C4-2B (cell line): Measurements from ENCODE around the gene UBE2D1.
A peak's percentile ranks its signal among the peaks of the same experiment; 100 is the strongest.

Experiments used
- H3K27ac ChIP-seq: fragments of 450-650 bp; 2 replicates; pipeline ENCODE4 v1.5.1; 2017
- ZFX ChIP-seq: fragments of 450-650 bp; IDR thresholded peaks from 2 replicates; pipeline ENCODE4 v1.6.1; 2017
- TF ChIP-seq, protein P1 (sequence below): fragments of 450-650 bp; conservative IDR thresholded peaks from 2 replicates; pipeline ENCODE4 v1.5.1; 2017; ENCODE audit warnings: mild to moderate bottlenecking

UBE2D1 gene

GRCh38 chr10:58382489-58382995, 47.7 kb downstream of the UBE2D1 start:
- no peak for TF ChIP-seq ZFX
- TF ChIP-seq, protein P1, sequence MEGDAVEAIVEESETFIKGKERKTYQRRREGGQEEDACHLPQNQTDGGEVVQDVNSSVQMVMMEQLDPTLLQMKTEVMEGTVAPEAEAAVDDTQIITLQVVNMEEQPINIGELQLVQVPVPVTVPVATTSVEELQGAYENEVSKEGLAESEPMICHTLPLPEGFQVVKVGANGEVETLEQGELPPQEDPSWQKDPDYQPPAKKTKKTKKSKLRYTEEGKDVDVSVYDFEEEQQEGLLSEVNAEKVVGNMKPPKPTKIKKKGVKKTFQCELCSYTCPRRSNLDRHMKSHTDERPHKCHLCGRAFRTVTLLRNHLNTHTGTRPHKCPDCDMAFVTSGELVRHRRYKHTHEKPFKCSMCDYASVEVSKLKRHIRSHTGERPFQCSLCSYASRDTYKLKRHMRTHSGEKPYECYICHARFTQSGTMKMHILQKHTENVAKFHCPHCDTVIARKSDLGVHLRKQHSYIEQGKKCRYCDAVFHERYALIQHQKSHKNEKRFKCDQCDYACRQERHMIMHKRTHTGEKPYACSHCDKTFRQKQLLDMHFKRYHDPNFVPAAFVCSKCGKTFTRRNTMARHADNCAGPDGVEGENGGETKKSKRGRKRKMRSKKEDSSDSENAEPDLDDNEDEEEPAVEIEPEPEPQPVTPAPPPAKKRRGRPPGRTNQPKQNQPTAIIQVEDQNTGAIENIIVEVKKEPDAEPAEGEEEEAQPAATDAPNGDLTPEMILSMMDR: no peak
- no peak overlapping the region for H3K27ac ChIP-seq

DNA sequence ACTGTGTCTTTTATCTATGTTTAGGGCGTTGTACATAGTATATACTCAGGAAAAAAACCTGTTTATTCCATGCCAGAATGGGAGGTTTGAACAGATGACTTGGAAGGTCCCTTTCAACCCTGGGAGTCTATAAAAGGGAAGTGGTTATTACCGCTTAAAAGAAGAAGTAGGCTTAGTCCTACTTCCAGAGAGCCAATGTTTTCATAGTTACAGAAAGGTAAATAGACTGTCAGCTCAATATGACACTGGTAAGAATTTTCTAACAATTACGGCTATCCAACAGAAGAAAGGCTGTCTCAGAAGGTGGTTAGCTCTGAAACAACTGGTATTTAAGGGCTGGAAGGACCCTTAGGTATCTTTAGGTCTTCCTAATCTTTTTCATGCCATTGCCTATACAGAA, 49.3 kb downstream of the UBE2D1 start:
- no peak overlapping the region for H3K27ac ChIP-seq
- TF ChIP-seq, protein P1: no peak
- TF ChIP-seq ZFX: no peak

- no peak for TF ChIP-seq ZFX
- TF ChIP-seq, protein P1: no peak
- peak overlapping the region; percentile 91 for H3K27ac ChIP-seq
These were observed 49.8 kb downstream of the UBE2D1 start for GRCh38 chr10:58384544-58384998.

- H3K27ac ChIP-seq: peak within 1 kb of the TSS; percentile 91
- peak; percentile 91 for TF ChIP-seq ZFX
- TF ChIP-seq, protein P1: peak; percentile 84
These were observed 50.4 kb downstream of the UBE2D1 start, which contains the start of gene TFAM for GRCh38 chr10:58384999-58385783. TFAM (plus strand) TSS chr10:58385410; CDS start chr10:58385548, 138 bp downstream.

DNA sequence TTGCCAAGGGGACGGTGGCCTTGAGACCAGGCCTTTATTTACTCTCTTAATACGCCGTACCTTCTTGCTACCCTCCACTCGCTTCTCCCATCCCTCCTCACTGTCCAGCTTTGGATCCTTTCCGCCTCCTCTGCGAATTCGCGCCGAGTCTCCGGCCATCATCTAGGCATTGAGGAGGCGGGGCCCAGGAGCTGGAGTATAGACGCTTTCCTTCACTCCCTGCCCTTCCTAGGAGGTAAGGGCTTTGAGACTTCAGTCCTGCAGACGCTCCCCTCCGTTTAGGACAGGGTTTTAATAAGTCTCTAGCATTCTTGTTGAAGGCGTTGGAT, 50.9 kb downstream of the UBE2D1 start:
- TF ChIP-seq, protein P1: no peak
- TF ChIP-seq ZFX: peak; percentile 51; the same call in 1 of the 2 replicates
- H3K27ac ChIP-seq: peak overlapping the region; percentile 91

DNA sequence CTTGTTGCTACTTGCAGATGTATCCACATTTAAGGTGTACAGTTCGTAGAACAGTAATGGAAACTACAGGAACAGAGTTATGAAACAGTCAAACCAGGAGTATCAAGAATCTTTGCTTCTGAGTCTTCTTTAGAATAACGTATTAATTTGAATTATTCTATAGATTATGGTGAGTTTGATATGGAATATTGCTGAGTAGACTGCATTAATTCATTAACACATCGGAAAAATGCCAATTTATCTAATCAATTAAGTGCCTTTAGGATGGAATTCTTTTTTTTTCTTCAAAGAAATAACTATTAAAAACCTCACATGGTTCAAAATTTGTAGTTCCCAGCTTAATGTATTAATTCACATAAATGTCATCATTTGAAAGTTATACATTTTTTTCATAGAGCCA, 54.2 kb downstream of the UBE2D1 start:
- no peak overlapping the region for H3K27ac ChIP-seq
- no peak for TF ChIP-seq ZFX
- TF ChIP-seq, protein P1: no peak

GRCh38 chr10:58393317-58393716, 58.5 kb downstream of the UBE2D1 start:
- TF ChIP-seq ZFX: no peak
- TF ChIP-seq, protein P1: peak; percentile 13; the same call in 1 of the 2 replicates
- H3K27ac ChIP-seq: no peak overlapping the region
